Subcutaneous abdominal adipose tissue (tissue), 5 donors: Measurements from ENCODE around the gene TNFAIP8L1.
A peak's percentile ranks its signal among the peaks of the same experiment; 100 is the strongest.

ENCODE experiments used
- H3K27ac ChIP-seq: one replicate; pipeline ENCODE4 v1.7.0; 2013; ENCODE audit warnings: low read depth, mild to moderate bottlenecking, inconsistent platforms, low read length, moderate library complexity
- H3K27me3 ChIP-seq, 5 donors: one replicate each; pipeline ENCODE4 v1.7.0; 2013; ENCODE audit warnings: low read length in 5 of 5, inconsistent platforms in 1 of 5; ENCODE audit not compliant: control insufficient read depth in 5 of 5, insufficient read depth in 4 of 5
- H3K36me3 ChIP-seq, 5 donors: one replicate each; pipeline ENCODE4 v1.7.0; 2013; ENCODE audit warnings: low read length in 5 of 5; ENCODE audit not compliant: control insufficient read depth in 5 of 5, insufficient read depth in 5 of 5
- H3K4me1 ChIP-seq, 5 donors: one replicate each; pipeline ENCODE4 v1.7.0; 2013; ENCODE audit warnings: low read length in 5 of 5, mild to moderate bottlenecking in 3 of 5, moderate library complexity in 1 of 5; ENCODE audit not compliant: control insufficient read depth in 5 of 5, insufficient read depth in 5 of 5
- H3K4me3 ChIP-seq, 5 donors: one replicate each; pipeline ENCODE4 v1.7.0; 2013; ENCODE audit warnings: low read length in 5 of 5, low read depth in 1 of 5
- H3K9ac ChIP-seq, 5 donors: one replicate each; pipeline ENCODE4 v1.7.0; 2013; ENCODE audit warnings: low read length in 5 of 5, mild to moderate bottlenecking in 4 of 5, moderate library complexity in 3 of 5
- H3K9me3 ChIP-seq, 5 donors: one replicate each; pipeline ENCODE4 v1.7.0; 2013; ENCODE audit warnings: low read length in 5 of 5; ENCODE audit not compliant: control insufficient read depth in 5 of 5
- donor health status: healthy.
- donor health status: healthy.
- donor health status: healthy.
- donor health status: healthy.
- donor health status: healthy.

TNFAIP8L1 gene

GRCh38 chr19:4606921-4607678 is 32.2 kb upstream of the TNFAIP8L1 start:
- Histone ChIP-seq H3K4me1 (peaks cover 0 to 17% (median 15%) of the 10 kb centered on the region in 5 donors), H3K36me3 (no peaks in the 10 kb centered on the region), H3K9ac (no peak overlapping the region), H3K4me3 (peak overlapping the region in 1 of 5 donors; percentile 30), H3K27ac (no peak overlapping the region), H3K9me3 (peaks cover 0 to 3% (median 0%) of the 10 kb centered on the region in 5 donors), H3K27me3 (peaks cover 4 to 13% (median 6%) of the 10 kb centered on the region in 5 donors)

DNA sequence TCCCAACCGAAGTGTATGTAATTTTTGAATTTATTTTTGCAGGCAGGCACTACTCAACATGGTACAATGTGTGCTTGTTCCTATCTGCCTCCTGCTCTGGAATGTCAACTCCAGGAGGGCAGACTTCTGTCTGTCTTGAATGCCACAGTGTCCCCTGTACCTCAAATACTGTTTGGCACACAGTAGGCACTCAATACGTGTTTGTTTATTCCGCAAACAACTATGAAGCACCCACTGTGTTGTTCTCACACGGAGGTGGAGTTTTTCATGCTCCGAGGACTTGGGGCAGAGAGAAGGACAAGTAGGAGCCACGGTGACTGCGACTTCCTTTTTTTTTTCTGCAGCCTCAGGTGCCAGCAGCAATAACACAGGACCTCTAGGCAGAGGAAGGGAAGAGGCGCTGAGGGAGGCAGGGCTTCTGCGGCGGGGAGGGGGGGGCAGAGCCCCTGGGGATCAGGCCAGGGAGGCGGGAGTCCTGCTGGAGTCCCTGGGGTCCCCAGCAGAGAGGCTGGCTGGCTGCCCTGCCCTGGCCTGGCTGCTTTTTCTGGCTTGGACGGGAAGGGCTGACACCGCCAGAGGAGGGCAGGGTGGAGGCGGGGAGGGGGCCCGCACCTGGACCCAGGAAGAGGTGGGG is 29.3 kb upstream of the TNFAIP8L1 start:
- H3K27me3 ChIP-seq, result peaks cover 0 to 4% (median 2%) of the 10 kb centered on the region in 5 donors
- H3K4me1 ChIP-seq, result peaks cover 0 to 17% (median 15%) of the 10 kb centered on the region in 5 donors
- H3K9ac ChIP-seq, result peak overlapping the region in 1 of 5 donors; percentile 49
- H3K36me3 ChIP-seq, result no peaks in the 10 kb centered on the region
- H3K4me3 ChIP-seq, result peak overlapping the region in 1 of 5 donors; percentile 29
- no peaks in the 10 kb centered on the region for H3K9me3 ChIP-seq
- no peak overlapping the region for H3K27ac ChIP-seq

DNA sequence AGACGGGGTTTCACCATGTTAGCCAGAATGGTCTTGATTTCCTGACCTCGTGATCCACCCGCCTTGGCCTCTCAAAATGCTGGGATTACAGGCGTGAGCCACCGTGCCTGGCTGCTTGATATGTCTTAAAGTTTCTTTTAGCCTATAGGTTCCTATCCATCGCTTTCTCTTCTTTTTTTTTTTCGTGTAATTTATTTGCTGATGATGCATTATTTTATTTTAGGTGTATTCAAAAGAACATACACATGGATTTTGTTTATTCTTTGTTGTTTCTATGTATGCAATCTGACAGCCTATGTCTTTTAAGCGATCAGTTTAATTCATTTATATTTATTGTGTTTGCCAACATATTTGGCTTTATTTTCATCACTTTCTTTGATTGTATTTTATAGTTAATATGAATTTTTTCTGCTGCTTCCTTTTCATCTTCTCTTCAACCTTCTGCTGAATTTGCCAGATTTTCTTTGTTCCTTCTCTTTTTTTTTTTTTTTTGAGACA is 26.0 kb upstream of the TNFAIP8L1 start:
- peaks cover 0 to 2% (median under 1%) of the 10 kb centered on the region in 5 donors for H3K27me3 ChIP-seq
- H3K36me3 ChIP-seq, result no peaks in the 10 kb centered on the region
- no peak overlapping the region for H3K9ac ChIP-seq
- no peak overlapping the region for H3K27ac ChIP-seq
- no peak overlapping the region for H3K4me3 ChIP-seq
- H3K9me3 ChIP-seq, result no peaks in the 10 kb centered on the region
- H3K4me1 ChIP-seq, result peaks cover 0 to 10% (median 8%) of the 10 kb centered on the region in 5 donors

GRCh38 chr19:4618019-4618418 is 21.3 kb upstream of the TNFAIP8L1 start:
- H3K27ac ChIP-seq, result no peak overlapping the region
- H3K9ac ChIP-seq, result no peak overlapping the region
- no peaks in the 10 kb centered on the region for H3K9me3 ChIP-seq
- no peak overlapping the region for H3K4me3 ChIP-seq
- H3K36me3 ChIP-seq, result no peaks in the 10 kb centered on the region
- H3K27me3 ChIP-seq, result peaks cover 4 to 23% (median 16%) of the 10 kb centered on the region in 5 donors
- peaks cover 0 to 2% (median 0%) of the 10 kb centered on the region in 5 donors for H3K4me1 ChIP-seq

DNA sequence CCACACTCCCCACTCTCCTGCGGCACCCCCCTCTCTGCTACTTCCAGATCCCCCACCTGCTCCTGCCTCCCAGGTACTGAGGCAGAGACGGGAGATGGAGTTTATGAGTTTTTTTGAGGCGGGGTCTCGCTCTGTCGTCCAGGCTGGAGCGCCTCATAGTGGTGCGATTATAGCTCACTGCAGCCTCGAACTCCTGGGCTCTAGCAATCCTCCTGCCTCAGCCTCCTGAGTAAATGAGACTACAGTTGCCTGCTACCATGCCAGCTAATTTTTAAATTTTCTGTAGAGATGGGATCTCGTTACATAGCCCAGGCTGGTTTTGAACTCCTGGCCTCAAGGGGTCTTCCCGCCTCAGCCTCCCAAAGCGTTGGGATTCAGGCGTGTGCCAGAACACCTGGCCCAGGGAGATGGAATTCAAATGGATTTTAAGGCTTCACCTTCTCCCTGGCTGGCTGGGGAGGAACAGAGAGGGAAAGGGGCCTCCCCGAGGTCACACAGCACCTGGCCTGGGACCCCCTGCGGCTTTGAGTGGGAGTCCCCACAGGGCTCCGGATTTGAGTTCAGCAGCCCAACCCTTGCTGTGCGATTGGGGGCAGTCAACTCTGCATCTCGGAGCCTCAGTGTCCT is 19.5 kb upstream of the TNFAIP8L1 start:
- no peak overlapping the region for H3K27ac ChIP-seq
- H3K4me3 ChIP-seq, result no peak overlapping the region
- H3K9me3 ChIP-seq, result no peaks in the 10 kb centered on the region
- H3K4me1 ChIP-seq, result peaks cover 0 to 2% (median 0%) of the 10 kb centered on the region in 5 donors
- H3K36me3 ChIP-seq, result no peaks in the 10 kb centered on the region
- H3K9ac ChIP-seq, result no peak overlapping the region
- H3K27me3 ChIP-seq, result peaks cover 4 to 23% (median 18%) of the 10 kb centered on the region in 5 donors

- H3K27ac ChIP-seq, result no peak overlapping the region
These were observed 18.6 kb upstream of the TNFAIP8L1 start for GRCh38 chr19:4620675-4621074.

DNA sequence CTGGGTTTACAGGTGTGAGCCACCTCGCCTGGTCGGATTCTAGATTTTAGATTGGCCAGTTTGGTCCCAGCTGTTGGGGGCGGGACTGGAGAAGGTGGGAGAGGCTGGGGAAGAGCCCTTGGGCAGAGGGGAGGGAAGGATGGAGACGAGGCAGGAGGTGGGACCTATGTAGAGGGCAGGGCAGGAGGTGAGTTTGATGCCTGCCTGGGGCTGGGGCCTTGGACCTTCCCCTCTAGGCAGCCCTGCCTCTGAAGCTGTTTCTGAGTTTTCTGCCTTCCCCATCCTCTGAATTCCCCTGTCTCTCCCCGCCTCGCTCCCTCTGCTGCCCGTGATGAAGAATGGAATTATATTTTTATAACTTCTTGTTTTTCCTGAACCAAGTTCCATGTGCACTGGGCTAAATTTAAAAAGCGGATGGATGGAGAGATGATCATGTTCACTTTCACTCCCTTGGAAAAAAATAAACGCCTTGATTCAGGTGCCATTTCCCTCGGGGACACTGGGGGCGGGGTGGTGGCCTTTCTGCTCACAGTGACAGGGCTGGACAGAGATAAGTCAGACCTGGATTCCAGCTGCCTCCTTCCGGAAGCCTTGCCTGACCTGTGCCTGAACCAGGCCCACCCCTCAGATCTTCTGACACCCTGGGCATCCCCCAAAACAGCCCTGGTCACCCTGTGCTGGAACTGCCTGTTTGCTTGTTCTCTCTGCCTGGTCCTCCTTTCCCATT is 16.5 kb upstream of the TNFAIP8L1 start:
- H3K27me3 ChIP-seq, result peaks cover 4 to 24% (median 16%) of the 10 kb centered on the region in 5 donors

More at GRCh38 chr19:4620675-4621074, 18.6 kb upstream of the TNFAIP8L1 start:
- Histone ChIP-seq H3K4me1 (peaks cover 0 to 2% (median 0%) of the 10 kb centered on the region in 5 donors), H3K9ac (no peak overlapping the region), H3K27me3 (peaks cover 4 to 23% (median 18%) of the 10 kb centered on the region in 5 donors), H3K9me3 (no peaks in the 10 kb centered on the region), H3K4me3 (no peak overlapping the region), H3K36me3 (no peaks in the 10 kb centered on the region)

DNA sequence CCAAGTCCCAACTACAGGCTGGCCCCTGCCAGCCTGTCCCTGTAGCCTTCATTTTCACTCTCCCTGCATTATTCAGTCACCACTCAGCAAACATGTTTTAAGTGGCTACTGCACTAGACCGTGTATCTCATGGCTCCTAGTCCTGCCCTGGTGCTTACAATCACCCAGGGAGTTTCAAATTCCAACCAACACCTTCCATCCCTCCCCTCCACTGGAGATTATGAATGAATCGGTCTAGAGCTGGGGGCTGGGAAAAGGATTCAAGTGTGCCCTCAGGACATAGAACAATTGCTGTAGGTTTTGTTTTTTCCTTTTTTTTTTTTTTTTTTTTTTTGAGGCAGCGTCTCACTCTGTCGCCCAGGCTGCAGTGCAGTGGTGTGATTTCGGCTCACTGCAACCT is 15.0 kb upstream of the TNFAIP8L1 start:
- Histone ChIP-seq H3K36me3 (no peaks in the 10 kb centered on the region), H3K4me3 (no peak overlapping the region), H3K27me3 (peaks cover 4 to 25% (median 16%) of the 10 kb centered on the region in 5 donors), H3K9me3 (peaks cover 0 to 2% (median 0%) of the 10 kb centered on the region in 5 donors), H3K27ac (no peak overlapping the region), H3K4me1 (peaks cover 0 to 2% (median 0%) of the 10 kb centered on the region in 5 donors), H3K9ac (no peak overlapping the region)

More for the DNA sequence above, 16.5 kb upstream of the TNFAIP8L1 start:
- Histone ChIP-seq H3K9me3 (peaks cover 0 to under 1% (median 0%) of the 10 kb centered on the region in 5 donors), H3K4me1 (peaks cover 0 to 2% (median 0%) of the 10 kb centered on the region in 5 donors), H3K9ac (no peak overlapping the region), H3K4me3 (no peak overlapping the region), H3K27ac (no peak overlapping the region), H3K36me3 (no peaks in the 10 kb centered on the region)

- Histone ChIP-seq H3K27me3 (peaks cover 4 to 20% (median 13%) of the 10 kb centered on the region in 5 donors), H3K4me3 (no peak overlapping the region), H3K36me3 (no peaks in the 10 kb centered on the region), H3K27ac (no peak overlapping the region), H3K9me3 (peaks cover 0 to 2% (median 0%) of the 10 kb centered on the region in 5 donors), H3K4me1 (peaks cover 0 to 2% (median 0%) of the 10 kb centered on the region in 5 donors), H3K9ac (no peak overlapping the region)
These were observed 14.5 kb upstream of the TNFAIP8L1 start for GRCh38 chr19:4624733-4625362.
